ENCODE data around the gene SLC5A9.
"Not testable (repeated sequence)": the region's sequence is repeated elsewhere in the genome, so short reads cannot be mapped to it uniquely, and the experiment has no call there.

SLC5A9 gene

GRCh38 chr1:48214366-48214765 lies 8.2 kb upstream of the SLC5A9 start:
- DNase-seq: not testable (repeated sequence)

- no peak for DNase-seq
Measured at GRCh38 chr1:48214820-48215219, 7.7 kb upstream of the SLC5A9 start.

- DNase-seq: no peak
Measured at GRCh38 chr1:48215222-48215621, 7.3 kb upstream of the SLC5A9 start.

- no peak for DNase-seq
Measured at GRCh38 chr1:48215889-48216288, 6.6 kb upstream of the SLC5A9 start.

GRCh38 chr1:48216313-48216712 lies 6.2 kb upstream of the SLC5A9 start:
- DNase-seq: no peak

GRCh38 chr1:48216941-48217340 lies 5.6 kb upstream of the SLC5A9 start:
- DNase-seq: no peak

- no peak for DNase-seq
Measured at GRCh38 chr1:48217856-48218255, 4.7 kb upstream of the SLC5A9 start.

- no peak for DNase-seq
Measured at GRCh38 chr1:48219803-48220202, 2.7 kb upstream of the SLC5A9 start.

- no peak for DNase-seq
Measured at GRCh38 chr1:48221122-48221521, 1.4 kb upstream of the SLC5A9 start.

GRCh38 chr1:48221657-48222056 lies 859 bp upstream of the SLC5A9 start:
- no peak for DNase-seq

- peak in 1 of 3 experiments; percentile 37 for DNase-seq
Measured at GRCh38 chr1:48223366-48224240, 1.1 kb downstream of the SLC5A9 start.

GRCh38 chr1:48224791-48225190 lies 2.3 kb downstream of the SLC5A9 start:
- DNase-seq: no peak

- DNase-seq: no peak
Measured at GRCh38 chr1:48225579-48225978, 3.1 kb downstream of the SLC5A9 start.

GRCh38 chr1:48227165-48228013 lies 4.9 kb downstream of the SLC5A9 start:
- DNase-seq: no peak

- DNase-seq: no peak
Measured at GRCh38 chr1:48228156-48228555, 5.6 kb downstream of the SLC5A9 start.

GRCh38 chr1:48229317-48229716 lies 6.8 kb downstream of the SLC5A9 start:
- DNase-seq: no peak

GRCh38 chr1:48230236-48230635 lies 7.7 kb downstream of the SLC5A9 start:
- peak in 1 of 3 experiments; percentile 80 for DNase-seq

- no peak for DNase-seq
Measured at GRCh38 chr1:48232722-48233121, 10.2 kb downstream of the SLC5A9 start.

GRCh38 chr1:48233666-48234485 lies 11.4 kb downstream of the SLC5A9 start:
- no peak for DNase-seq

GRCh38 chr1:48235652-48236051 lies 13.1 kb downstream of the SLC5A9 start:
- DNase-seq: no peak

- DNase-seq: peak; percentile 11 to 56 (median 29)
Measured at GRCh38 chr1:48236716-48237470, 14.4 kb downstream of the SLC5A9 start.

- no peak for DNase-seq
Measured at GRCh38 chr1:48242141-48242736, 19.7 kb downstream of the SLC5A9 start.

Measured in NCI-H1417 (cell line).